ENCODE measurements around the gene ALK. TPM values are rescaled to one million over a fixed set of nuclear protein-coding genes. Genes with fewer than 3 reads are reported as not detected.

The ALK gene
- total RNA-seq, 4 donors from 2014 or later, result 0.85 to 2.4 (median 1.8) TPM

- TF ChIP-seq CTCF (IDR thresholded peaks at IDR 0.05; ENCODE audit: low read depth), result no peak
Measured at GRCh38 chr2:29370173-29370572, 551.2 kb downstream of the ALK start.

- TF ChIP-seq CTCF (IDR thresholded peaks at IDR 0.05; ENCODE audit: low read depth), result no peak
Measured at GRCh38 chr2:29368659-29369040, 552.7 kb downstream of the ALK start.

- no peak for TF ChIP-seq CTCF (IDR thresholded peaks at IDR 0.05; ENCODE audit: low read depth)
Measured at GRCh38 chr2:29367986-29368658, 553.3 kb downstream of the ALK start.

- no peak for TF ChIP-seq CTCF (IDR thresholded peaks at IDR 0.05; ENCODE audit: low read depth)
Measured at GRCh38 chr2:29363111-29363510, 558.3 kb downstream of the ALK start.

GRCh38 chr2:29361231-29361630 lies 560.2 kb downstream of the ALK start:
- no peak for TF ChIP-seq CTCF (IDR thresholded peaks at IDR 0.05; ENCODE audit: low read depth)

- TF ChIP-seq CTCF (IDR thresholded peaks at IDR 0.05; ENCODE audit: low read depth), result no peak
Measured at GRCh38 chr2:29360016-29360784, 561.2 kb downstream of the ALK start.

GRCh38 chr2:29353403-29353991 lies 567.9 kb downstream of the ALK start:
- TF ChIP-seq CTCF (IDR thresholded peaks at IDR 0.05; ENCODE audit: low read depth), result no peak
